ENCODE measurements around the gene CHCHD1.
"Not testable (repeated sequence)": the region's sequence is repeated elsewhere in the genome, so short reads cannot be mapped to it uniquely, and the experiment has no call there.

CHCHD1 gene

DNA sequence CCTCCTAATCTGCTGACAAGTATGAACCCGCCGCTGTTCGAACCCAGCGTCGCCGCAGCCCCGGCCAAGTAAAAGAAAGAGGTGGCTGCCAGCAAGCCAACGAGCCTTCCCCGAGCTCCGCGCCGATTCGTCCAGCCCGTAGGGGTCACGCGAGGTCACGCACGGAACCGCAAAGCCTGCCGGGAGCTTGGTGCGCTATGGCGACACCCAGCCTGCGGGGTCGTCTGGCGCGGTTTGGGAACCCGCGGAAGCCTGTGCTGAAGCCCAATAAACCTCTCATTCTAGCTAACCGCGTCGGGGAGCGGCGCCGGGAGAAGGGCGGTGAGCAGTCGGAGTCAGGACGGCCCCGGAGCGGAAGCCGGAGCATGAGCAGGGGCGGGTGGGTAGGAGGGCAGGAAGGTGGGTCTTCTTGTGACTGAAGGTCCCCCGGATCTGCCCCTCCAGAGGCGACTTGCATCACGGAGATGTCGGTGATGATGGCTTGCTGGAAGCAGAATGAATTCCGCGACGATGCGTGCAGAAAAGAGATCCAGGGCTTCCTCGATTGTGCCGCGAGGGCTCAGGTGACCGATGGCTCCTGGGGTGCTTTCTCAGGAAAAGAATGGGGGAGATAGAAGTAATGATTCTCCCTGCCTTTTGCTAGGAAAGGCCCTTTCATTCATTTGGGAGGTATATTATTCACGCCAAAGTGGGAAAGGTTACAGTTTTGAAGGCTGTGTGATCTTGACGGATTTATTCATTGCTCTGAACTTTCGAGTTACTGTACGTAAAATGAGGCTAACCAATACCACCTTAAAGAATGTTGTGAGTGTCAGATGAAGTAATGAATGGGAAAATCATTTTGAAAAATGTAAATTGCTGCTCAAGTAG, at the start of gene CHCHD1:
Gene CHCHD1, plus strand, starts transcription at position 170 of the 870 bp plus-strand sequence. Its CDS starts 28 bp downstream, at position 198.
- DNase-seq = peak; percentile 78

DNA sequence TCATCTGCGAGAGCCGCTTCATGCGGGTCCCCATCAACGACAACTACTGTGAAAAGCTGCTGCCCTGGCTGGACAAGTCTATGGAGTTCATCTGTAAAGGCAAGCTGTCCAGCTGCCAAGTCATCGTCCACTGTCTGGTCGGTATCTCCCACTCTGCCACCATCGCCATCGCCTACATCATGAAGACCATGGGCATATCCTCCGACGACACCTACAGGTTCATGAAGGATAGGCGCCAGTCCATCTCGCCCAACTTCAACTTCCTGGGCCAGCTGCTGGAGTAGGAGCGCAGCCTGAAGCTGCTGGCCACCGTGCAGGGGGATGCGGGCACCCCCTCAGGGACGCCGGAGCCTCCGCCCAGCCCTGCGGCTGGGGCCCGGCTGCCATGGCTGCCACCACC, 49.4 kb upstream of the CHCHD1 start:
- DNase-seq = no peak

DNA sequence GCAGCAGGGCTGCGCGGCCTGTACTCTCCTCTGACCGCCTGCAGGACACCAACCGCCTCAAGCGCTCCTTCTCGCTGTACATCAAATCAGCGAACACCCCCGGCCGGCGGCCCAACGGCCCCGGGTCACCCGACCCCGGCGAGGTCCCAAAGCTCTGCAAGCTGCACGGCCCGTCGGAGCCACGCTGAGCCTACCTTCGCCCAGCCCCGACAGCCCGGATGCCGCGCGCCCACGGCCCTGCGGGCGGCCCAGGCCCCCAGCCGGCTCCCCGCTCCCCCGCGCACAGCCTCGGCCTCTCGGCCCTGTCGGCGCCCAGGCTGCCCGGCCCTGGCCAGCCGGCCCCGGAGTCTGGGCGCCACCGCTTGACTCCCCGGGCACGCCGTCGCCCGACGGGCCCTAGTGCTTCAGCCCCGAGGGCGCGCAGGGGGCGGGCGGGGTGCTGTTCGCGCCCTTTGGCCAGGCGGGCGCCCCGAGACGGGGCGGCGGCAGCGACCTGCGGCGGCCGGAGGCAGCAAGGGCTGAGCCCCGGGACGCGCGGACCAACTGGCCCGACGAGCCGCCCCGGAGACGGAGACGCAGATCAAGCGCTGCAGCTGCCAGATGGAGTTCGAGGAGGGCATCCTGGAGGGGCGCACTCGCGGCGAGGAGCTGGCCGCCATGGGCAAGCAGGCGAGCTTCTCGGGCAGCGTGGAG, 48.8 kb upstream of the CHCHD1 start:
- no peak for DNase-seq

DNA sequence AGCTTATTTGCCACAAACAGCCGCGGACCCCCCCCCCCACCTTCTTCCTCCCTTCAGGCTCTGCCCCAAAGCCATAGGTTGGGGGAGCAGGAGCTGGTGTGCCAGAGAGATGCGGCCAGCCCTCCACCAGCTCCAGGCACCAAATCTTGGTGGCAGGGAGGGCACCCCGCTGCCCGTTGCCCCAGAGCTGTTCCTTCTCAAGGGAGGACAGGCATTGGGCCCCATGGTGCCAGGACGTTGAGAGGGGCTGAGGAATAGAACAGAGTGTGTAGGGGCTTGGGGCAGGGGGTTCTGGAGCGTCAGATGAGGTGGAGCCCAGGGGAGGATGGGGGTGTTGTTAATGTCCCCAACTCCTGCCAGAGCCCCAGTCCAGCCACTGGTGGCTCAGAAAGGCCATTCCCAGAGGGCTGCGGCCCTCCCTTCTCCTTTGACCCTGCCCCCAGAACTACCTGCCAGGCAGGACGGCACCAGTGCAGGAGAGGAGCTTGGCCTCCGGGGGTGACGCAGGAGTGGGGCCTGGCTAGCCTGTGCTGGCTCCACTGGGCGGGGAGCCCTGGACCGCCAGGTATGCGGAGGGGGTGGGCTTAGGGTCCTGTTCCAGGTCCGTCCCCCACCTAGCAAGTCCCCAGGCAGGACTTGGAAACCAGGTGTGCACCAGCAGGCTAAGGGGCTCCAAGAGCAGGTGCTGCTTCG, 47.7 kb upstream of the CHCHD1 start:
- DNase-seq = no peak

DNA sequence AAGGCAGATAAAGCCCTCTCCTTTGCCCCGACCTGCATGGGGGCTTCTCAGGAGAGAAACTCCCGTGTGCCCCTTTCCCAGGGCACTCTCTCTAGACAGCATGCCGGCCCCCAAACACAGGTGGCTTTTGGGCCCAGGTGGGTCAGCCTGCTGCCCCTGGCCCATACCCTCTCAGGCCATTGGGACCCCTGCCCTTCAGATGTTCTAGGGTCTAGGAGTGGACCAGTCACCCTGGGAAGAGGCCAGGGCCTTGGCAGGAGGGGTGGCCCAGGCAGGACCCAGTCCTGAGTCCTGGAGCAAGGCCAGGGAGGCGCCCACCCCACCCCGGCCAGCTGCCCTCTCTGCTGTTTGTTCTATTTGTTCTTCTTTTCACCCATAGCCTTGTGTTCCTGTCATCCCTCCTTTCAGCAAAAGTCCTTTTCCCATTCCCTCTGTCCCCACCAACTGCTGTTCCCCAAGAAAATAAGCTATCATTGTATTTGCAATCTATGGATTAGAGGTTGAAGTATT, 47.0 kb upstream of the CHCHD1 start:
- DNase-seq = no peak

DNA sequence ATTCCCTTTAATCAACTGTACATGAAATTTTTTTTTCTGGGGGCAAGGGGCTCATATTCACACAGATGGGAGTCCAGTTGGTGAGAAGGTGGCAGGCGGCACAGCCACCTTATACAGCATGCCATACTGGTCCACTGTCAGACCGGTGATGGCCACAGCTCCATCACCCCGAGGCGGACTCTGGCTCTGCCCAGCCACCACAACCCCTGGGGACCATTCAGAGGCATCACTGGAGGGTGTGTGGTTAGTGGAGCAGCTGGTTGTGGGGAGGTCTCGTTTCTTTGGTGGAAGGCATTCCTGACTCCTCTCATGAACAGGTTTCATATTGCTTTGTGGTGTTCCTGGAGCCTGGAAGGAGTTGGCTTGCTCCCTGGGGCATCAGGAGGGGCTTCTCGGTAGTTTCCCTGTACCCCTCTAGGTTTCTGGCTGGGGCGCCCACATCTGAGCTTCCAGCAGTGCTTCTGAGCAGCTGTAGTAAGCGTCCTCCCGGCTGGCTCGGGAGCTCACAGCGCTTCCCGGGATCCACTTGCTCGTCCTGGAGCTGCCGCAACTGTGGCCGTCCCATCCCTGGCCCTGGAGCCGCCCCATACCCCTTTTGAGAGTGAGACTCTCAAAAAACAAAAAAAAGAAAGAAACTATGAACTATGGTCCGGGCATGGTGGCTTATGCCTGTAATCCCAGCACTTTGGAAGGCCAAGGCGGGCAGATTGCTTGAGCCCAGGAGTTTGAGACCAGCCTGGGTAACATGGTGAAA, 41.2 kb upstream of the CHCHD1 start:
- not testable (repeated sequence) for DNase-seq

DNA sequence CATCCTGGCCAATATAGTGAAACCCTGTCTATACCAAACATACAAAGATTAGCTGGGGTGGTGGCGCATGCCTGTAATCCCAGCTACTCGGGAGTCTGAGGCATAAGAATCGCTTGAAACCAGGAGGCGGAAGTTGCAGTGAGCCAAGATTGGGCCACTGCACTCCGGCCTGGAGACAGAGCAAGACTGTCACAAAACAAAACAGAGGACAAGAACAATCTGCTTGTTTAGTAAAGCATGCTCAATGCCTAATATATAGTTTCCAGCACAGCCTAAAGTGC, 39.5 kb upstream of the CHCHD1 start:
- no peak for DNase-seq

DNA sequence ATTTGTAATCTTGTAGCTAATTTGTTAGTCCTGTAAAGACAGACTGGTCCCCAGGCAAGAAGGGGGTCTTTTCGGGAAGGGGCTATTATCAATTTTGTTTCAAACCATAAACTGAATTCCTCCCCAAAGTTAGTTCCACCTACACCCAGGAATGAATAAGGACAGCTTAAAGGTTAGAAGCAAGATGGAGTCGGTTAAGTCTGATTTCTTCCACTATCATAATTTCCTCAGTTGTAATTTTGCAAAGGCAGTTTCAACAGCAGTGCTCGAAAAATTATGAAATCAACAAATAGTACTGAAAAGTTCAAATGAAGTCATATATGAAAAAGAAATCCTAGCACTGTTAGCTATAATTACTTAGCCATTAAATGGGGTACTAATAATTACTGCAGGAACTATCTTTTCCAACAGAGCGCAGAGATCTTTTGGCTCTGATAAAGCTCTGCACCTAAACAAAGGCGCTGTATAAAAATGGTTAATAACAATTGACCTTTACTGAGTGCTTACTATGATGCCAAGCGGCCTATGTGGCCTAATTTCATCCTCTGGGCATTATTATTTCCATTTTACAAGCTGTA, 38.4 kb upstream of the CHCHD1 start:
- no peak for DNase-seq

DNA sequence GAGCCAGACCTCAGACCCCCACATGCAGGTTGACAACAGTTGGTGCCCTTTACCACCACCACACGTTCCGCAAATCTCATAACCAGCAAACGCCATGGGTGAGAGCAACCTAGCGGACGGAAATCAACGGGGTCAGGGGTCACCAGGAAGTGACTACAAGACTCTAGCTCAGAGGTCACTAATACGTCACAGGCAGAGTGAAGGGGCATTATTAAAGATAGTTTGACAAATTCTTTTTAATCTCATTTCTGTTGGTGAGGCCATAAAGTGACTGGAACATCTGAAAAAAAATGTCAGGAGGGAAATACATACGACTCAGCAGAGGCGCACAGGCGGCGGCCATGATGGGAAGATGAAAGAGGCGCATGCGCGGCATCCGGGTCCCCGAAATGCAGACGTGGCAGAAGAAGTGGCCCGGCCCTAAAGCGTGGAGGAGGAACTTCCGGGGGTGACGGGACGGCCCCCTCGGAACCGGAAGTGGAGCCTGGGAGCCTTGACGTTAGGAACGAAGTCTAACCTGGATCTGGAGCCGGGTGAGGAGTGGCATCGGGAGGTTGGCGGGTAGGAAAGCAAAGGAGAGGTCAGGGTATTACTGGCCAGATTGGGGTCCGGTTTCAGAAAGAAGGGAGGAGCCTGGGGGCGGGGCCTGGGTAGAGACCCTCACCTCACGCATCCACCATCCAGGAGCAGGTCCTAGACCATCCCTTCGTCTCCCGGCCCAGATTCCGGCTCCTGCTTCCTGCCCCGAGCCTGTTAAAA, 37.8 kb upstream of the CHCHD1 start, which contains the start of gene SEC24C:
Gene SEC24C, plus strand, starts transcription at position 468 of the 759 bp plus-strand sequence. CDS start 2,461 bp downstream, outside the sequence.
- peak; percentile 83 for DNase-seq

DNA sequence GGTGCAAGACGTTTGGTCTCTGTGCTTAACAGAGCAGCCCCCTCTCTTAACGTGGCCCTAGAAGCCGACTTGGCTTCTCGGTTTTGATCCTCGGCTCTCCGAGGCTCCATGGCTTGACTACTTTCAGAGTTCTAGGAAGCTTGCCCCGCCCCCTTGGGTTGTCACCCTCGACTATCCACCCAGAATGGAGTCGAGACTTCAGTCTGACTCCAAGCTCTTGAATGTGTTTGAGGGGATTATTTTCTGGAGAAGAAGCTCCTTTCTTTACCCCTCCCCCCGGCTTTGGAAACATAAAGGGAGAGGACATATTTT, 37.2 kb upstream of the CHCHD1 start:
- DNase-seq = peak; percentile 44

DNA sequence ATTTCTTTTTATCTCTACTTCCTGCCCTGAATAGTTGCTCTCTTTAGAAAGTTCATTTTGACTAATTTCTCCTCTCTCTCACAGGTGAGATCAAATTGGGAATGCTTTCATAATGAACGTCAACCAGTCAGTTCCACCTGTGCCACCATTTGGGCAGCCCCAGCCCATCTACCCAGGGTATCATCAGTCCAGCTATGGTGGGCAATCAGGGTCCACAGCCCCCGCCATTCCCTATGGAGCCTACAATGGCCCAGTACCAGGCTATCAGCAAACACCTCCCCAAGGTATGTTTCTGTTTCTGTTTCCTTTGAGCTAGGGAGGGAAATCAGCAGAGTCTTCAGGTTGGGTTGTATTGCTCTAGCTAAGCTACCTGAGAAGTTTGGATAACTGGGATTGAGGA, 35.1 kb upstream of the CHCHD1 start:
- no peak for DNase-seq

DNA sequence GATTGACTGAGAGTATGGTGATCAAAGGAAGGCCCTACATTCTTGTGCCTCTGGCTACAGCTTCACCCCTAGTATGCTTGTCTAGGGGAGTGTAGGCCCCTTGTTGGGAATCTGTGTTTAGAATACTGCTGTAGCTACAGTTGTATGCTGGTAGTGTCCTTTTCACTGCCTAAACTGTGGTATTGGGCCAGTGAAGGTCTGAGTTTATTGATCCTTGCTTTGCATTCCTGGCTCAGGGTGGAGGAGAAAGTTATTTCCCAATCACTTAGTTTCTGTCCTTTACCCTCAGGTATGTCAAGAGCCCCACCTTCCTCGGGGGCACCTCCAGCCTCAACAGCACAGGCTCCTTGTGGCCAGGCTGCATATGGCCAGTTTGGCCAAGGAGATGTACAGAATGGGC, 31.0 kb upstream of the CHCHD1 start:
- no peak for DNase-seq

DNA sequence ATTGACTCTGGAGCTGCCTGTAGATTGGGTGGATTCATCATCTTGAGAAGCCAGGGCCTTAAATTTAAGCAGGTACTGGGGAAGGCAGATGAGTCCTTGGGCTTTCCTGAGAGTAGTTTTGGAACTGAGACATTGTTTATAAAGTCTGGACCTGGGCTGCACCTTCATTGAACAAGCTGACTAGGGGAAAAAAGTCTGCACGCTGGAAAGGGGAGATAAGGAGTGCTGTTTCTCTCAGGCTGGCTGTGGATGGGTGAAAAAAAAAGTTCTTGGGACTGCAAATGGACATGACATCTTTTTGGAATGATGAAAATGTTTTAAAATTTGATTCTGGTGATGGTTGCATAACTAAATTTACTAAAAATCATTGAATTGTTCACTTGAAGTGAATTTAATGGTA, 25.7 kb upstream of the CHCHD1 start:
- no peak for DNase-seq

DNA sequence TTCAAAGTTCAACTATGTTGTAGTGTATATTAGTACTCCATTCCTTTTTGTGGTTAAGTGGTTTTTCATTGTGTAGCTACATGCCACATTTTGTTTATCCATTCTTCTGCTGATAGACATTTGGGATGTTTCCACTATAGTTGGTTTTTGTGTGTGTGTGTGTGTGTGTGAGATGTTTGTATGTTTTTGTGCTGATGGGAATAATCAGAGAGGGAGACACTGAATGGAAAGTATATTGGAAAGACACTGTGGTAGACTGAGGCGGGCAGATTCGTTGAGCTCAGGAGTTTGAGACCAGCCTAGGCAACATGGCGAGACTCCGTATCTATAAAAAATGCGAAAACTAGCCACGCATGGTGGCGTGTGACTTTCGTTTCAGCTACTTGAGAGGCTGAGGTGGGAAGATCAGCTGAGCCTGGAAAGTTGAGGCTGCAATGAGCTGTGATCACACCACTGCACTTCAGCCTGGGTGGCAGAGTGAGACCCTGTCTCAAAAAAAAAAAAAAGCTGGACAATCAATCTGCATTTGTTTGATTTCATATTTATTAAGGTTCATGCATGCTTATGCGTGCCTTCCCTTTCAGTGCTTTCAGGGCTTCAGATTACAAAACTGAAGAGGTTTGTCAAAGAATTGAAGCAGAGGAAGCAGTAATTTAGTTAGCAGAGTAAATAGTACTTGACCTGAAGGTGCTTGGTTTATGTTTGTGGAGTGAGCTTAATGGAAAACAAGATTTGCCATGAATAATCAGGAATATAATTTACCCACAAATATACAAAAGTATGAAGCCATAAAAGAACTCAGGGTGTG, 22.9 kb upstream of the CHCHD1 start:
- DNase-seq = no peak

DNA sequence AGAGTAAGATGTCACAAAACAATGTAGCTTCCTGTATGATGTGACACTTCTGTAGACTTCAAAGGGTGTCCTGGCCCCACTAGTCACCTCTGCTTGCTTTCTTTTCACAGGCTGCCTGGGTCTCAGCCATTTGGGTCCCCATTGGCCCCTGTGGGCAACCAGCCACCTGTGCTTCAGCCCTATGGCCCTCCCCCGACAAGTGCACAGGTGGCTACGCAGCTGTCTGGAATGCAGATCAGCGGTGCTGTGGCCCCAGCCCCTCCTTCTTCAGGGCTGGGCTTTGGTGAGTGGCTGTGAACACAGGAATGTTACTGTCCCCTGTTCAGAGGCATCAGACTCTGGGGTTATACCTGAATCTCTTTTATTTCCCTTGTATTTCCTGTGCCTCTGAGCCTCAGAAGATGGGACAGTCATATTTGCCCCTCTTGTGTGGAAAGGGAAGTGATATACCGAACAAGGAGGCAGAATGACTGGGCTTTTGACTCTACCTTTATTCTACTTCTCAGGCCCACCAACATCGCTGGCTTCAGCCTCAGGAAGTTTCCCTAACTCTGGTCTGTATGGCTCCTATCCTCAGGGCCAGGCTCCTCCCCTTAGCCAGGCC, 22.2 kb upstream of the CHCHD1 start:
- DNase-seq = peak; percentile 18

DNA sequence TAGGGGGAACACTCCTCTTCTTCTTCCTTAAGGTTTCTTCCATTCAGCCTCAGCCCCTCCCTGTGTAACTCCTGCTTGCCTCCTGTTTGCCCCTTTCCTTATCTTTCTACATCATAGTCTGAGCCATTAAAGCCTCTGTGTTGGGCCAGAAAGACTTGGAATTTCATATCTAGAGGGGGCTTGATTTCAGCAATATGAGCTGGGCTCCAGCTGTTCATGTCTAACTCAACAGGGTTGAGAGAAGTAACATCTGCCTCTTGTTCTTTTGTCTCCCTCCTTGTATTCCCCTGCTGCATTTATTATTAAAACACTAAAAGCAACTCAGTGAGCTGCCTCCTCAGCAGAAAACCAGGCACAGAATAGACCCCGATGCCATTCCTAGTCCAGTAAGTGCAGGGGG, 20.1 kb upstream of the CHCHD1 start:
- DNase-seq = no peak

DNA sequence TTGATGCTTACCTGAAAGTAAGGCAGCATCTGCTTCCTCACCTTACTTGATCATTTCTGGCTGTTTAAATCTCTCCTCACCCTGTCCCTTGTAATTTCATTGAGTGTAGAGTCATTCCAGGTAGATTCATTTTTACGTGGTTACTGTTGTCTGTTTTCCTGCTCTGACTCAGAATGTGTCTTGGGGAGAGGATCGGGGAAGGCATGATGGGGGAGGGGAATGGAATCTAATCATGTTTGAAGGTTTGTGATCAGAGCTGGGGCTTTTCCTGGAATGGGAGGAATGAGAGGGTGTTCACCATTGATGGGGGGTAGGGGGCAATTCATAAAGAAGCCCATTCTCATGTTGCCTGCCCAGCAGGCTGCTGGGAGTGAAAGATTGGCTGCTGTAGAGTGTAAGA, 18.9 kb upstream of the CHCHD1 start:
- DNase-seq = no peak

DNA sequence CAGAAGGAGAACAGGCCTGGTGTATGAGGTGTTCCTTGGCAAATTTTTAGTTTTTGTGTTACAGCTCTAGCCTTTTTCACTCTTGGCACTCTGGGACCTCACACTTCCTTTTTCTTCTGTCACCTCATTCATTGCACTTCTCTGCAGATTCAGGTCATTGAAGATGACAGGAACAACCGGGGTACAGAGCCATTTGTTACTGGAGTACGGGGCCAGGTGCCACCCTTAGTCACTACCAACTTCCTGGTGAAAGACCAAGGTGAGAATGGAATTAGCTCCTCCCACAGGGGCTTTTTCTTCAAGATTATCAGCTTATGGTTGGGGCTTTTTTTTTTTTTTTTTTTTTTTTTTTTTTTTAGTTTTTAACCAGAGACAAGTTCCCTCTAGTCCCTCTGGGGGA, 18.5 kb upstream of the CHCHD1 start:
- DNase-seq = no peak

DNA sequence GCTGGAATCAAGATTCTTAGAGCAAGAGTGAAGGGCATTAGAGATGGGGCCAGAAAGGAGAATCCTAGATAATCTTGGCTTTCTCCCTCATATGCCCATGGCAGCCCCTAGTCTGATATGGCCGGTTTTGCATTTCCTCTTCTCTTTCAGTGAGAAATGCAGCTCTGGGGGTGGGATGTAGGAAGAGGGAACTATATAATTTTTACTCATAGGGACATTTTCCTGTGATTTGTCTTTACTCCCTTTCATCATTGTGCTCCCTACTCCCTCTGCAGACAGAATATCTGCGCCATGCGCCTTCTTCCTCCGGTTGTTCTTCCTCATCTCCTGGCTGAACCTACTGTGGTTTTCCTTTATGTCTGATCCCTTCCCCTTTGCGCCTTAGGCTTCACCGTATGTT, 16.8 kb upstream of the CHCHD1 start:
- no peak for DNase-seq

DNA sequence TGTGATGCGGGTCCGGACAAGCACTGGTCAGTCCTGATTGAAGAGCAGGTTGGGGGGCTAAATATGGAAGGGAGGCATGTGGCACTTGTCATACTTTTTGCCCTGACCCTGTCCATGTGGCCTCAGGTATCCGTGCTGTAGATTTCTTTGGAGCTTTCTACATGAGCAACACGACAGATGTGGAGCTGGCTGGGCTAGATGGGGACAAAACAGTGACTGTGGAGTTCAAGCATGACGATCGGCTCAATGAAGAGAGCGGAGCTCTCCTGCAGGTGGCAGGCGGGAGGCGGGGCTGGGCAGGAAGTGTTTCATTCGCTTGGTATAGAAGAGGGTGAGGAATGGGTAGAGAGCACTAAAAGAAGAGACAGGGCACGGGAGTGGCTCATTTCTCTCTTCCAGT, 13.0 kb upstream of the CHCHD1 start:
- no peak for DNase-seq

DNA sequence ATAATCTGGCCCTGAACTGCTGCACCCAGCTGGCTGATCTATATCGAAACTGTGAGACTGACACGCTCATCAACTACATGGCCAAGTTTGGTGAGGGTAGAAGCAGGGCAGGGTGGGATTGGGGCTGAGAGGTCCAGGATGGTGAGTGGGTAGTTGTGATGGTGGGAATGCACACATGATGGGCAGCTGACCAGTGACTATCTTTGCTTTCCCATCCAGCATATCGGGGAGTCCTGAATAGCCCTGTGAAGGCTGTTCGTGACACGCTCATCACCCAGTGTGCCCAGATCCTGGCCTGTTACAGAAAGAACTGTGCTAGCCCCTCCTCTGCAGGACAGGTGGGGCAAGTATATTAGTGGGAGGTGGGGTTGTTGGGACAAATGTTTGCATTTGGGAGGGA, 12.5 kb upstream of the CHCHD1 start:
- DNase-seq = no peak
